Parathyroid adenoma (tissue), 2 donors: ENCODE results near the gene SNRPA1.
A peak's percentile ranks its signal among the peaks of the same experiment; 100 is the strongest.

ENCODE experiments used
- H2AFZ ChIP-seq: fragments of 300-600 bp; sonication (generic); one replicate; pipeline ENCODE4 v1.7.0; 2017; ENCODE audit warnings: antibody characterized with exemption, mild to moderate bottlenecking
- H3K27ac ChIP-seq: fragments of 300-600 bp; sonication (generic); one replicate; pipeline ENCODE4 v1.7.0; 2017
- H3K27me3 ChIP-seq: fragments of 300-600 bp; sonication (generic); one replicate; pipeline ENCODE4 v1.7.0; 2017; ENCODE audit warnings: low read length; ENCODE audit not compliant: control insufficient read depth, insufficient read depth
- H3K36me3 ChIP-seq: fragments of 300-600 bp; sonication (generic); one replicate; pipeline ENCODE4 v1.7.0; 2017; ENCODE audit warnings: low read length; ENCODE audit not compliant: control insufficient read depth, insufficient read depth
- H3K4me1 ChIP-seq: fragments of 300-600 bp; sonication (generic); one replicate; pipeline ENCODE4 v1.7.0; 2017; ENCODE audit warnings: control low read depth
- H3K4me2 ChIP-seq: fragments of 300-600 bp; sonication (generic); one replicate; pipeline ENCODE4 v1.7.0; 2017; ENCODE audit warnings: low read length
- H3K4me3 ChIP-seq: fragments of 300-600 bp; sonication (generic); one replicate; pipeline ENCODE4 v1.7.0; 2017; ENCODE audit warnings: low read depth, low read length
- H3K79me2 ChIP-seq: fragments of 300-600 bp; sonication (generic); one replicate; pipeline ENCODE4 v1.7.0; 2017; ENCODE audit warnings: control low read depth
- H3K9ac ChIP-seq: fragments of 300-600 bp; sonication (generic); one replicate; pipeline ENCODE4 v1.7.0; 2017; ENCODE audit warnings: mild to moderate bottlenecking
- H3K9me3 ChIP-seq: fragments of 300-600 bp; sonication (generic); one replicate; pipeline ENCODE4 v1.7.0; 2017; ENCODE audit warnings: low read length; ENCODE audit not compliant: control insufficient read depth
- CTCF ChIP-seq: fragments of 300-600 bp; sonication (generic); IDR thresholded peaks from one replicate; pipeline ENCODE4 v1.7.0; 2017; ENCODE audit warnings: antibody characterized with exemption, mild to moderate bottlenecking
- donor health status: primary hyperparathyroidism.

Gene SNRPA1

DNA sequence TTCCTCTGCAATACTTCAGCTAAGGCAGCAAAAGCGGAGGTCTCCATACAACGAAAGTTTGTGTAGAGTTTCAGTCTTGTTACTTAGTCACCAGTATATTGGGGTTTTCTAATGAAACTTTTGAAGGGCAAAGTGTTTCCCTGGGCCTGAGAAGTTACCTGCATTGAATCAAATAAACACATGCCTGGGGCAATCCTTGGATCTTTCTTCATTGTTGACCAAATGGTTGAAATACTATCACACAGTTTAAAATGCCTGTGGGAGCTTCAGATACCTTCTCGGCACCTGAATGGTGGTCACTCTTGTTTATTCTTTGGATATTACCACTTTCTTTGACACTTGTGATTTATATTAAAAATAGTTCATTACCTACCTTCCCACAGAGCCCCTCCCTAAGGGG lies 42.2 kb downstream of the SNRPA1 start:
- H3K4me1 ChIP-seq: peaks cover 4% of the 10 kb centered on the region
- no peak overlapping the region for H3K27ac ChIP-seq
- peak overlapping the region; percentile 72 for H3K4me2 ChIP-seq
- H3K9ac ChIP-seq: no peak overlapping the region
- peaks cover 13% of the 10 kb centered on the region for H3K79me2 ChIP-seq
- H3K36me3 ChIP-seq: no peaks in the 10 kb centered on the region
- peak overlapping the region; percentile 66 for H3K4me3 ChIP-seq
- H3K9me3 ChIP-seq: no peaks in the 10 kb centered on the region
- peak overlapping the region; percentile 76 for H2AFZ ChIP-seq
- no peak for TF ChIP-seq CTCF
- no peaks in the 10 kb centered on the region for H3K27me3 ChIP-seq

- Histone ChIP-seq H2AFZ (peak within 1 kb of the TSS; percentile 76), H3K27me3 (no peaks in the 10 kb centered on the region), H3K9me3 (no peaks in the 10 kb centered on the region), H3K4me2 (peak within 1 kb of the TSS; percentile 72), H3K4me1 (peaks cover 4% of the 10 kb centered on the region), H3K79me2 (peaks cover 19% of the 10 kb centered on the region), H3K9ac (no peak within 1 kb of the TSS), H3K36me3 (no peaks in the 10 kb centered on the region), H3K4me3 (peak within 1 kb of the TSS; percentile 66), H3K27ac (peak within 1 kb of the TSS; percentile 56)
- TF ChIP-seq CTCF: no peak
These were observed 42.9 kb downstream of the SNRPA1 start, which contains the start of gene CHSY1 for GRCh38 chr15:101251830-101252820. CHSY1 (minus strand) TSS chr15:101252048; CDS start chr15:101251456, 592 bp downstream.

- TF ChIP-seq CTCF: no peak
- H3K4me2 ChIP-seq: peak overlapping the region; percentile 66
- H3K36me3 ChIP-seq: no peaks in the 10 kb centered on the region
- H3K79me2 ChIP-seq: peaks cover 21% of the 10 kb centered on the region
- H3K9ac ChIP-seq: no peak overlapping the region
- H3K27ac ChIP-seq: peak overlapping the region; percentile 56
- H2AFZ ChIP-seq: peak overlapping the region; percentile 62
- H3K9me3 ChIP-seq: no peaks in the 10 kb centered on the region
- H3K4me3 ChIP-seq: peak overlapping the region; percentile 64
- no peaks in the 10 kb centered on the region for H3K27me3 ChIP-seq
- H3K4me1 ChIP-seq: peaks cover 6% of the 10 kb centered on the region
These were observed 43.9 kb downstream of the SNRPA1 start for GRCh38 chr15:101250873-101251829.

DNA sequence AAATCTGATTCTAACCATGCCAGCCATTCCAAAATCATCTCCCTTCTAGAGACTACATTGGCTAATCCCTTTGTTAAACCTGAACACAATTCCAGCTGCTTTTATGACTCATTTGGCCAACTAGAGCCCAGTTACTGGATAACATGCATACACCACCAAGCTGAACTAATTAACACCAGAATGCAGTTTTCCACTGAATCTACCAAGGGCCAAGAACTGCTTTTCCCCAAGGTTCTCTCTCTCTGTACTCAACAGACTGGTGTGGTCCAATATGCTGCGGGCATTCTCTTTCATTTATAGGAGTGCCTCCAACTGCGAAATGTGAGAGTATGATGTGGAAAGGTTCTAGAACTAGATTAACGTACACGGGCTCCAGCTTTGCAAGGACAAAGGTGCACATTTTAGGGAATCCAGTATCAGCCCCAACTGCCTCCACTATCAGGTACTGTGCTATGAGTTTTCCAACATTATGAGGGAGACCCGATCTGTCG lies 44.7 kb downstream of the SNRPA1 start:
- no peaks in the 10 kb centered on the region for H3K36me3 ChIP-seq
- peak overlapping the region; percentile 58 for H2AFZ ChIP-seq
- no peaks in the 10 kb centered on the region for H3K9me3 ChIP-seq
- H3K27me3 ChIP-seq: no peaks in the 10 kb centered on the region
- H3K4me1 ChIP-seq: peaks cover 10% of the 10 kb centered on the region
- no peak overlapping the region for H3K9ac ChIP-seq
- H3K4me2 ChIP-seq: peak overlapping the region; percentile 66
- peaks cover 27% of the 10 kb centered on the region for H3K79me2 ChIP-seq
- peak overlapping the region; percentile 64 for H3K4me3 ChIP-seq
- H3K27ac ChIP-seq: peak overlapping the region; percentile 56
- no peak for TF ChIP-seq CTCF
